Measurements from ENCODE around the gene POLR1F. TPM values are rescaled to one million over a fixed set of nuclear protein-coding genes. Genes with fewer than 3 reads are reported as not detected.

Gene POLR1F
- total and polyA plus RNA-seq, 2 experiments from 2014 or later, result 14.4 to 17.2 TPM

DNA sequence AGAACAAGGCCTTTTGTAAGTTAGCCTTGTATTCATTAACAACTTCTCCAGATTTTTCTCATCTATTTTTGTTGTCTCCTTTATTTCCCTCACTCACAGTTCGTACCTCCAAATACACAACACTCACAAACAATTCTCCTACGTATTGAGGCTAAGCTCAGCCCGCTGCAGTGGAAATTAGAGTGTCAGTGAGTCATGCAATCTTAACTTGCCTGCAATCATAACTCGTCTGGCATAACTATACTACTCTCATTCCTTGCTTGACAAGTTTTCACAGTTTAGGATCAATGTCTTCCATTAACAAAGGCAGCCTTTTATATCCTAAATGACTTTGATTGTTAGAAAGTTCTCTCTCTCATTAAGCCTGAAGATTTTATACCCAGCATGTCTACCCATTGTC, 40.8 kb upstream of the POLR1F start:
- TF ChIP-seq EZH2phosphoT487 (IDR thresholded peaks at IDR 0.05; ENCODE audit: low read depth, severe bottlenecking, unreplicated experiment) (no peak), EZH2 (IDR thresholded peaks at IDR 0.05; ENCODE audit: borderline replicate concordance) (no peak)
- TF ChIP-seq, protein P1, sequence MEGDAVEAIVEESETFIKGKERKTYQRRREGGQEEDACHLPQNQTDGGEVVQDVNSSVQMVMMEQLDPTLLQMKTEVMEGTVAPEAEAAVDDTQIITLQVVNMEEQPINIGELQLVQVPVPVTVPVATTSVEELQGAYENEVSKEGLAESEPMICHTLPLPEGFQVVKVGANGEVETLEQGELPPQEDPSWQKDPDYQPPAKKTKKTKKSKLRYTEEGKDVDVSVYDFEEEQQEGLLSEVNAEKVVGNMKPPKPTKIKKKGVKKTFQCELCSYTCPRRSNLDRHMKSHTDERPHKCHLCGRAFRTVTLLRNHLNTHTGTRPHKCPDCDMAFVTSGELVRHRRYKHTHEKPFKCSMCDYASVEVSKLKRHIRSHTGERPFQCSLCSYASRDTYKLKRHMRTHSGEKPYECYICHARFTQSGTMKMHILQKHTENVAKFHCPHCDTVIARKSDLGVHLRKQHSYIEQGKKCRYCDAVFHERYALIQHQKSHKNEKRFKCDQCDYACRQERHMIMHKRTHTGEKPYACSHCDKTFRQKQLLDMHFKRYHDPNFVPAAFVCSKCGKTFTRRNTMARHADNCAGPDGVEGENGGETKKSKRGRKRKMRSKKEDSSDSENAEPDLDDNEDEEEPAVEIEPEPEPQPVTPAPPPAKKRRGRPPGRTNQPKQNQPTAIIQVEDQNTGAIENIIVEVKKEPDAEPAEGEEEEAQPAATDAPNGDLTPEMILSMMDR (IDR thresholded peaks at IDR 0.05; ENCODE audit: poor library complexity), result no peak
- Histone ChIP-seq H4K20me1 (ENCODE audit: insufficient read depth, poor library complexity, severe bottlenecking) (no peaks in the 10 kb centered on the region), H3K9me3 (ENCODE audit: low read depth) (no peaks in the 10 kb centered on the region), H3K4me1 (ENCODE audit: insufficient read depth) (no peaks in the 10 kb centered on the region), H3K27ac (no peak overlapping the region), H3K27me3 (no peaks in the 10 kb centered on the region), H3K9me2 (replicated peaks; ENCODE audit: insufficient read depth) (no peaks in the 10 kb centered on the region), H3K79me2 (no peaks in the 10 kb centered on the region), H2AFZ (no peak overlapping the region), H3K4me2 (no peak overlapping the region), H3K36me3 (replicated peaks; ENCODE audit: insufficient read depth, low read depth) (no peaks in the 10 kb centered on the region), H3K4me3 (no peak overlapping the region)
- WGBS (ENCODE audit: low lambda C conversion rate, missing lambda C conversion rate), result 55% methylated on average over 4 of the region's 4 CpGs
- DNase-seq (ENCODE audit: low spot score), result no peak

DNA sequence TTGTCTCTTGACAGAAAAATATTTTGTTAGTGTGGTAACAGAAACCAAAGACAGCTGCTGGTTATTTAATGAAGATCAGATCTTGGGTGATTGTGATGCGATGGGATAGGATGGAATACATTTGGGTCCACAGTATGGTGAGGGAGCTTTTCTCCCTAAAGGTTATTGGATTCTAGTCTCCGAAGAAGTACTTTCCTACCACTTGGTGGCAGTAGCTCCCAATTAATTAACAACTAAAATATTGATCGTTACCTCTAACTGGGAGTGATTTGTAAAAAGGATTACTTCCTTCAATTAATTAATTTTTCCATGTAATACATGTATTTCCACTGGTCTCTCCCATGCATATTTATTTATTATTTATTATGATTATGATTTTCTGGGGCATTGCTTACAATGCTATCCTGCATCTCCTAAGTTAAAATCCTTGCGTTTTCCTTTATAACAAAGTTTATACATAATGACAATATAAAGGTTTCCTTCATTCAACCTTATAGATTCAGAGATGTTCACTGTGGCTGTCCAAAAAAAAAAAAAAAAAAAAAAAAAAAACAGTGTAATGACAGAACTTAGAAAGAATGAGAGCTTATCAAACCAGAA, 39.0 kb upstream of the POLR1F start:
- no peak overlapping the region for H2AFZ ChIP-seq
- no peaks in the 10 kb centered on the region for H3K79me2 ChIP-seq
- no peaks in the 10 kb centered on the region for H4K20me1 ChIP-seq (ENCODE audit: insufficient read depth, poor library complexity, severe bottlenecking)
- no peaks in the 10 kb centered on the region for H3K27me3 ChIP-seq
- TF ChIP-seq EZH2 (IDR thresholded peaks at IDR 0.05; ENCODE audit: borderline replicate concordance), result no peak
- TF ChIP-seq, protein P1 (IDR thresholded peaks at IDR 0.05; ENCODE audit: poor library complexity), result peak; percentile 75
- peak; percentile 52 for DNase-seq (ENCODE audit: low spot score)
- H3K27ac ChIP-seq, result no peak overlapping the region
- H3K4me3 ChIP-seq, result no peak overlapping the region
- 35% methylated on average over 4 of the region's 4 CpGs for WGBS (ENCODE audit: low lambda C conversion rate, missing lambda C conversion rate)
- H3K9me2 ChIP-seq (replicated peaks; ENCODE audit: insufficient read depth), result no peaks in the 10 kb centered on the region
- H3K4me2 ChIP-seq, result no peak overlapping the region
- no peaks in the 10 kb centered on the region for H3K36me3 ChIP-seq (replicated peaks; ENCODE audit: insufficient read depth, low read depth)
- no peaks in the 10 kb centered on the region for H3K9me3 ChIP-seq (ENCODE audit: low read depth)
- no peaks in the 10 kb centered on the region for H3K4me1 ChIP-seq (ENCODE audit: insufficient read depth)

DNA sequence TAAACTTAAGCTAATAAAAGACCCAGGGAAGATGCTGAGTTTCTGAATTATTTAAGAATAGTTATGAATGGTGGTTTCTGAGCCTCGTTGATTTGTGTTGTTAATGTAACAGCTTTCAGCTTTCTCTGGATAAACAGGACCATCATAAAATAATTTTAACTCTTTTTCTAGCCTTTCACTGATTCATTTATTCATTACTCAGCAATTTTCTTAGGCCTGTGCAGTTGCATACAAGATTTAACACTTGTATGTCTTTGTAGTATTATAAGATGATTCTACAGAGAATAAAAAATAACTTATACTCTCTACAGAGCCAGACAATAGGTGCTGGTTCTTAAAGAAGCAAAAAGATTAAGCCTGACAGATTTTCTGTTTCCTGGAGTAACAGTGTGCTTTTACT, 35.2 kb upstream of the POLR1F start:
- H4K20me1 ChIP-seq (ENCODE audit: insufficient read depth, poor library complexity, severe bottlenecking), result no peaks in the 10 kb centered on the region
- no peaks in the 10 kb centered on the region for H3K79me2 ChIP-seq
- H2AFZ ChIP-seq, result no peak overlapping the region
- no peak overlapping the region for H3K4me3 ChIP-seq
- no peaks in the 10 kb centered on the region for H3K9me2 ChIP-seq (replicated peaks; ENCODE audit: insufficient read depth)
- no peaks in the 10 kb centered on the region for H3K36me3 ChIP-seq (replicated peaks; ENCODE audit: insufficient read depth, low read depth)
- no peak overlapping the region for H3K4me2 ChIP-seq
- H3K27me3 ChIP-seq, result no peaks in the 10 kb centered on the region
- H3K4me1 ChIP-seq (ENCODE audit: insufficient read depth), result no peaks in the 10 kb centered on the region
- H3K27ac ChIP-seq, result no peak overlapping the region
- TF ChIP-seq, protein P1 (IDR thresholded peaks at IDR 0.05; ENCODE audit: poor library complexity), result no peak
- no peak for TF ChIP-seq EZH2phosphoT487 (IDR thresholded peaks at IDR 0.05; ENCODE audit: low read depth, severe bottlenecking, unreplicated experiment)
- TF ChIP-seq EZH2 (IDR thresholded peaks at IDR 0.05; ENCODE audit: borderline replicate concordance), result no peak
- DNase-seq (ENCODE audit: low spot score), result no peak
- WGBS (ENCODE audit: low lambda C conversion rate, missing lambda C conversion rate), result 59% methylated on average over 1 of the region's 1 CpG
- H3K9me3 ChIP-seq (ENCODE audit: low read depth), result no peaks in the 10 kb centered on the region
